Heart right ventricle (tissue), 16 donors: ENCODE results near the gene PFN3. TPM values are rescaled to one million over a fixed set of nuclear protein-coding genes. Genes with fewer than 3 reads are reported as not detected.

Source experiments
- ATAC-seq, 8 donors: fragments of 200-7000 bp; cut with Tn5 transposase; one replicate each; pipeline ENCODE4 v1.9.1; 2020; ENCODE audit warnings: mild to moderate bottlenecking in 8 of 8, moderate library complexity in 8 of 8, moderate number of reproducible peaks in 1 of 8
- DNase-seq, 2 donors: peaks; one replicate each; pipeline ENCODE4 v3.0.0-alpha.2; 2020
- H3K27ac ChIP-seq, 10 donors: fragments of 200-600 bp; sonication (generic) in 2 of 10; one replicate each; pipeline versions ENCODE4 v1.5.0 to v1.8.0; 2020 to 2022; ENCODE audit warnings: mild to moderate bottlenecking in 3 of 10
- H3K27me3 ChIP-seq, 7 donors: fragments of 200-600 bp; one replicate each; pipeline ENCODE4 v1.8.0; 2021 to 2022; ENCODE audit warnings: mild to moderate bottlenecking in 2 of 7
- H3K36me3 ChIP-seq, 9 donors: fragments of 200-600 bp; sonication (generic) in 1 of 9; one replicate each; pipeline versions ENCODE4 v1.5.0 to v1.8.0; 2020 to 2022; ENCODE audit warnings: mild to moderate bottlenecking in 2 of 9
- H3K4me1 ChIP-seq, 9 donors: fragments of 200-600 bp; sonication (generic) in 1 of 9; one replicate each; pipeline versions ENCODE4 v1.5.0 to v1.8.0; 2020 to 2022; ENCODE audit warnings: mild to moderate bottlenecking in 4 of 9
- H3K4me3 ChIP-seq, 10 donors: fragments of 200-600 bp; sonication (generic) in 2 of 10; one replicate each; pipeline versions ENCODE4 v1.5.0 to v1.8.0; 2020 to 2022; ENCODE audit warnings: mild to moderate bottlenecking in 7 of 10, moderate library complexity in 2 of 10
- H3K9me3 ChIP-seq, 11 donors: fragments of 200-600 bp in 10 of 11; sonication (generic) in 2 of 11; one replicate each; pipeline versions ENCODE4 v1.5.0 to v1.8.0; 2013 to 2022; ENCODE audit warnings: mild to moderate bottlenecking in 2 of 11, control low read depth in 1 of 11, moderate library complexity in 1 of 11
- WGBS, 2 donors: extraction: QIAGEN DNeasy Blood & Tissue Kit; methylation state at CpG; one replicate each; pipeline ENCODE4 v1.1.7; 2013; ENCODE audit warnings: inconsistent platforms in 1 of 2; 5-methylcytosine and 5-hydroxymethylcytosine counted together
- intact Hi-C, 10 donors: fragments of 100-400 bp; cut with DNase I; formaldehyde crosslinking; loops; one replicate each; pipeline versions ENCODE4 v1.11.1 to v1.14.2; 2022
- polyA plus RNA-seq, 2 donors: library from polyadenylated mRNA; stranded (reverse); fragments of 200-250 nt; gene quantifications; one replicate each; pipeline ENCODE4 v1.2.3, GENCODE V29; 2013
- total RNA-seq, 10 donors: library from RNA; stranded (reverse); fragmentation: NEBNext Ultra II Directional in 3 of 10; extraction: Animal tissue kit (Norgen Biotek cat#: 25700) in 3 of 10; gene quantifications; one replicate each; pipeline versions ENCODE4 v1.2.1 to v1.2.4, GENCODE V29; 2021 to 2023
- TF ChIP-seq, protein P1 (sequence below), 9 donors: fragments of 200-600 bp; sonication (generic) in 2 of 9; IDR thresholded peaks; one replicate each; pipeline versions ENCODE4 v1.5.0 to v1.8.0; 2021 to 2022; ENCODE audit warnings: antibody characterized with exemption in 9 of 9, mild to moderate bottlenecking in 5 of 9, moderate library complexity in 1 of 9
- donor health status: Arrhythmogenic right ventricular cardiomyopathy.
- donor health status: ischemic (EF 13 %, LVEDD 7.1; RV severe dilation, severe dysfunction).
- donor health status: healthy with polysubstance abuse.
- donor health status: DM: no; HTN: yes; CAD: no.
- donor health status: DM: no; HTN: no; CAD: no.
- donor health status: ischemic (EF 25% LVEDD 6.9; RV normal size, moderate dysfunction).
- donor health status: ischemic (EF 25% LVEDD 5.7; RV mildly dilated, moderate dysfunction).
- donor health status: healthy.
- donor health status: DM: yes; HTN: yes; CAD: no.
- donor health status: Ischemic cardiomyopathy.
- donor health status: ischemic (EF 35%, LVEDD 5.7; RV mildly dilated, moderate dysfunction).
- donor health status: nonischemic (EF 11% LVEDD 7.7; RV severe dilation, severe dysfunction).
- donor health status: DM: yes; HTN: yes; CAD: no.
- donor health status: PGD.
- donor health status: ischemic (EF 29% LVEDD 5.4; RV normal size, mild dysfunction).
- donor health status: nonischemic (EF 23%, LVEDD 6.1; RV moderate dilation, normal function).

PFN3 gene
- total and polyA plus RNA-seq, 12 donors, result not detected

DNA sequence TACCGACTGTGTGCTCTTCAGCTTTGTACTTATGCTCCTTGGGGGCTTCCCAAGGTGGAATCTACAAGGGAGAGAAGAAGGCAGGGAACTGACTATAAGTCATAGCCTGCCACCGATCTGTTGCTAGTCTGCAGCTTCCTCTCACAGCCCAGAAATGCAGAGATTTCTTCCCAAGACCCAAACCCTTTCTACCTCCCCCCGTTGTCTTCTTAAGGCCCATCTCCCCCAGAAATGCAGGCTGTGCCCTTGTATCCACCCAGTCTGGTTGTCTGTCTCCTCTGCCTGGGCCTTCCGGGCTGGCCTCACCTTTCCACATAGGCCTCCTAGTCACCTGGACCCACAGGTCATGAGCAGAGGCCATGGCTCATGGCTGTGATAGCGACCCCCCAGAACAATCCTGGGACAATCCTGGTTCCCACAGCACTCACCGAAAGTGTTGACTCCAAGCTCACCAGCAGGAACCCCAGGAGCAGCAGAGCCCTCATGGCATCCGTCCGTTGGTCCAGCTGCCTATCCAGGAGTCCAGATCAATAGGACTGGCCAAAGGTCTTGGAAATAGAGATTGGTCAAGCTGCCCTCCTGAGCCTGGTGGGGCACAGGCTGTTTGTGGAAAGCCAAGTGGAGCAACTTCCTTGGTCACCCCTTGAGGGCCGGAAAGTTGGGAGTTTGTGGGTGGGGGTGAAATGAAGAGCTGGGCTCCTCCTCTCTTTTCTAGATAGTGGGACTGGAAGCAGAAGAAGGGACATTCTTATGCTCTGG lies 8.8 kb upstream of the PFN3 start, which contains the start of gene F12:
Gene F12 (minus strand): TSS at position 522 of the 759 bp plus-strand sequence. CDS start 37 bp downstream, at position 485.
- H3K9me3 ChIP-seq, result no peaks in the 10 kb centered on the region
- H3K4me3 ChIP-seq, result no peak within 1 kb of the TSS
- no peak within 1 kb of the TSS for H3K27ac ChIP-seq
- H3K36me3 ChIP-seq, result no peaks in the 10 kb centered on the region
- H3K4me1 ChIP-seq, result peaks cover 3 to 33% (median 7%) of the 10 kb centered on the region in 9 donors
- WGBS, 2 donors, result 89% methylated on average over 9 of the region's 9 CpGs
- TF ChIP-seq, protein P1, sequence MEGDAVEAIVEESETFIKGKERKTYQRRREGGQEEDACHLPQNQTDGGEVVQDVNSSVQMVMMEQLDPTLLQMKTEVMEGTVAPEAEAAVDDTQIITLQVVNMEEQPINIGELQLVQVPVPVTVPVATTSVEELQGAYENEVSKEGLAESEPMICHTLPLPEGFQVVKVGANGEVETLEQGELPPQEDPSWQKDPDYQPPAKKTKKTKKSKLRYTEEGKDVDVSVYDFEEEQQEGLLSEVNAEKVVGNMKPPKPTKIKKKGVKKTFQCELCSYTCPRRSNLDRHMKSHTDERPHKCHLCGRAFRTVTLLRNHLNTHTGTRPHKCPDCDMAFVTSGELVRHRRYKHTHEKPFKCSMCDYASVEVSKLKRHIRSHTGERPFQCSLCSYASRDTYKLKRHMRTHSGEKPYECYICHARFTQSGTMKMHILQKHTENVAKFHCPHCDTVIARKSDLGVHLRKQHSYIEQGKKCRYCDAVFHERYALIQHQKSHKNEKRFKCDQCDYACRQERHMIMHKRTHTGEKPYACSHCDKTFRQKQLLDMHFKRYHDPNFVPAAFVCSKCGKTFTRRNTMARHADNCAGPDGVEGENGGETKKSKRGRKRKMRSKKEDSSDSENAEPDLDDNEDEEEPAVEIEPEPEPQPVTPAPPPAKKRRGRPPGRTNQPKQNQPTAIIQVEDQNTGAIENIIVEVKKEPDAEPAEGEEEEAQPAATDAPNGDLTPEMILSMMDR (IDR thresholded peaks at IDR 0.05), result no peak
- peaks cover 0 to 43% (median 9%) of the 10 kb centered on the region in 7 donors for H3K27me3 ChIP-seq
- intact Hi-C loops, result loop anchor here in 2 of 10 donors (5.0 kb wide), 1 partner anchor 43 kb away; no protein-coding TSS in a partner anchor
- ATAC-seq, result no peak
- DNase-seq, result no peak

DNA sequence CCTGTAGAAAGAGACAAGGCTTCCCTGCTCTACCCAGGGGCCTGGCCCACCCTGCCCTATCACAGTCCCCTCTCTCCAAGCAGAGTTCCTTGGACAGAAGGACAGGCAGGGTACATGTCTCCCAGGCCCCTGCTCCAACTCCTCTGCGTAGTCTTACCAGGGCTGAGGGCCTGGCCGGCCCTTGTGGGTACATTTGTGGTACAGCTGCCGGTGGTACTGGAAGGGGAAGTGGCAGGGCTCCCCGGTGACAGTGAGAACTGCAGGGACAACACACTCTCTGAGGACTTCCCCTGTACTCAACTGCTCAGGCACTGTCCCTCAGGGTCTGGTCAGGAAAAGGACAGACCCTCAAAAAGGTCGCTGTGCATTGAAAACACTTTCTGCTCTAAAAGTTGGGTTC lies 5.3 kb upstream of the PFN3 start:
- no peak for ATAC-seq
- Histone ChIP-seq H3K36me3 (no peaks in the 10 kb centered on the region), H3K9me3 (no peaks in the 10 kb centered on the region), H3K27me3 (peaks cover 17 to 65% (median 41%) of the 10 kb centered on the region in 7 donors), H3K4me3 (no peak overlapping the region), H3K27ac (peak overlapping the region in 1 of 10 donors; percentile 75), H3K4me1 (peaks cover 13 to 47% (median 28%) of the 10 kb centered on the region in 9 donors)
- 75 to 80% methylated on average over 5 of the region's 5 CpGs for WGBS, 2 donors
- TF ChIP-seq, protein P1 (IDR thresholded peaks at IDR 0.05), result no peak
- no peak for DNase-seq
- intact Hi-C loops, result loop anchor here in 6 of 10 donors (2.0 to 5.0 kb wide), 2 partner anchors 46 to 49 kb away; no protein-coding TSS in a partner anchor

DNA sequence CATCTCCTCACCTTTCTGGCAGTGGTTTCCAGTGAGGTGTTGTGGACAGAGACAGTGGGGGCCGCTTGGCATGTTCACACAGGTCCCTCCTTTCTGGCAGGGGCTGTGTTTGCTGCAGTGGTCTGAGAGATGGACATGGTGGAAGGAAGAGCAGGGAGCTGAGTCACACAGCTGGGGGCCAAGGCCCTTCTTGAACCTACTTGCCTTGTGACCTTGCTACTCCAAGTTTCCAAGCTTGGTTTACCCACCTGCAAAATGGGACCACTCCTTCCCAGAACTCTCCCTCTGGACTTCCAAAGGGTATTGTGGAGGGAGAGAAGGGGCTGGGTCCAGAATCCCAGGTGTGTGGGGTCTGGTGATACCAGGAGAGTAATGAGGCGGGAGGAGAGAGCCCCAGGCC lies 4.9 kb upstream of the PFN3 start:
- Histone ChIP-seq H3K27ac (peak overlapping the region in 1 of 10 donors; percentile 75), H3K4me1 (peaks cover 13 to 51% (median 31%) of the 10 kb centered on the region in 9 donors), H3K4me3 (no peak overlapping the region), H3K36me3 (no peaks in the 10 kb centered on the region), H3K9me3 (no peaks in the 10 kb centered on the region), H3K27me3 (peaks cover 22 to 70% (median 46%) of the 10 kb centered on the region in 7 donors)
- ATAC-seq, result no peak
- TF ChIP-seq, protein P1 (IDR thresholded peaks at IDR 0.05), result no peak
- intact Hi-C loops, result loop anchor here in 6 of 10 donors (2.0 to 5.0 kb wide), 2 partner anchors 47 to 49 kb away; no protein-coding TSS in a partner anchor
- DNase-seq, result no peak
- 94 to 97% methylated on average over 2 of the region's 2 CpGs for WGBS, 2 donors

DNA sequence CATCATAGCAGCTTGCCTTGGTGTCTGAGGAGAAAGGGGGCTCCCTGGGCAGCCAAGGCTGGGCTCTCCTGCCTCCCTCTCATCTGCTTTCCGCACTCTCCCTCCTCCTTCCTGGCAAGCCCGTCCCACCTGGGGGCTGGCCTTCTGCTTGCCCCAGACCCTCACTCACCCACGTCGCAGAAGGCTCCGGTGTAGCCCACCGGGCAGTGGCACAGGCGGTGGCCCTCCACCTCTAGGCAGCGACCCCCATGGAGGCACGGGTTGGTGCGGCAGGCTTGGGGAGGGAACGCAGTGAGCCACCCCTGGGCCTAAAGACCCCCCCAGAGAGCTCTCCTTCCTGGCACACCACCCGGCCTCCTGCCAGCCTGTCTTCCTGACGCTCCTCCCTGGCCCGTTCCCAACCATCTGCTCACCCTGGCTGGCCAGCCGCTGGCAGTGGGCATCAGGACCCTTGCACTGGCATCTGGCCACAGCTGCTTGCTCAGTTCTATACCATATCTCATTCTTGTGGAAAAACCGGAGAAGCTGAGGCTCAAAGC lies 4.2 kb upstream of the PFN3 start:
- intact Hi-C loops, result loop anchor here (1.0 to 5.0 kb wide), 4 partner anchors 48 to 50 kb away; no protein-coding TSS in a partner anchor
- 32 to 36% methylated on average over 13 to 16 of the region's 16 CpGs for WGBS, 2 donors
- ATAC-seq, result peak in 3 of 8 donors; percentile 2 to 8 (median 5)
- peak overlapping the region in 1 of 10 donors; percentile 28 for H3K27ac ChIP-seq
- peaks cover 28 to 76% (median 52%) of the 10 kb centered on the region in 7 donors for H3K27me3 ChIP-seq
- no peaks in the 10 kb centered on the region for H3K9me3 ChIP-seq
- TF ChIP-seq, protein P1 (IDR thresholded peaks at IDR 0.05), result no peak
- DNase-seq, result no peak
- peak overlapping the region; percentile 28 to 64 (median 58) for H3K4me3 ChIP-seq
- no peaks in the 10 kb centered on the region for H3K36me3 ChIP-seq
- H3K4me1 ChIP-seq, result peaks cover 19 to 56% (median 35%) of the 10 kb centered on the region in 9 donors
